ENCODE measurements around the gene RGS16. TPM values are rescaled to one million over a fixed set of nuclear protein-coding genes. Genes with fewer than 3 reads are reported as not detected.

The RGS16 gene
- polyA plus RNA-seq, 1 experiment: 0.23 TPM

- no peak for TF ChIP-seq CTCF (IDR thresholded peaks at IDR 0.05; ENCODE audit: insufficient read depth, low read depth, low read length)
- no peak for DNase-seq (ENCODE audit: low read depth)
- H3K4me3 ChIP-seq (ENCODE audit: low read depth, low read length): no peak overlapping the region
- H3K27me3 ChIP-seq (ENCODE audit: control insufficient read depth, insufficient read depth, low read length): peaks cover 1% of the 10 kb centered on the region; the same call in 1 of the 2 replicates
- no peaks in the 10 kb centered on the region for H3K36me3 ChIP-seq (ENCODE audit: control insufficient read depth, insufficient read depth, low read length)
- ChIA-PET POLR2A (no interaction called here), CTCF (interaction anchor here (1.2 to 2.2 kb wide), 3 partner anchors 9 to 197 kb away, joined by 3 to 7 read pairs (median 7); no protein-coding TSS in a partner anchor)
Observed at GRCh38 chr1:182589931-182590330, 14.3 kb downstream of the RGS16 start.

- Histone ChIP-seq H3K27me3 (ENCODE audit: control insufficient read depth, insufficient read depth, low read length) (peaks cover 1% of the 10 kb centered on the region; the same call in 1 of the 2 replicates), H3K36me3 (ENCODE audit: control insufficient read depth, insufficient read depth, low read length) (no peaks in the 10 kb centered on the region), H3K4me3 (ENCODE audit: low read depth, low read length) (no peak overlapping the region)
- POLR2A ChIA-PET: no interaction called here
- CTCF ChIA-PET: interaction anchor here (1.2 to 2.2 kb wide), 4 partner anchors 9 to 197 kb away, joined by 3 to 7 read pairs (median 6); no protein-coding TSS in a partner anchor
- DNase-seq (ENCODE audit: low read depth): no peak
- TF ChIP-seq CTCF (IDR thresholded peaks at IDR 0.05; ENCODE audit: insufficient read depth, low read depth, low read length): no peak
Observed at GRCh38 chr1:182589520-182589919, 14.7 kb downstream of the RGS16 start.

GRCh38 chr1:182588500-182589396 is 15.4 kb downstream of the RGS16 start, which contains the start of gene RNASEL:
Gene RNASEL (minus strand): TSS chr1:182589256. CDS start chr1:182586806, 2,450 bp downstream.
- Histone ChIP-seq H3K36me3 (ENCODE audit: control insufficient read depth, insufficient read depth, low read length) (no peaks in the 10 kb centered on the region), H3K4me3 (ENCODE audit: low read depth, low read length) (peak within 1 kb of the TSS; percentile 67), H3K27me3 (ENCODE audit: control insufficient read depth, insufficient read depth, low read length) (peaks cover 1% of the 10 kb centered on the region; the same call in 1 of the 2 replicates)
- POLR2A ChIA-PET: no interaction called here
- peak; percentile 16 for DNase-seq (ENCODE audit: low read depth)
- CTCF ChIA-PET: interaction anchor here (1.2 to 2.8 kb wide), 5 partner anchors 9 to 198 kb away, joined by 3 to 8 read pairs (median 7); no protein-coding TSS in a partner anchor
- no peak for TF ChIP-seq CTCF (IDR thresholded peaks at IDR 0.05; ENCODE audit: insufficient read depth, low read depth, low read length)

GRCh38 chr1:182587666-182588499 is 16.3 kb downstream of the RGS16 start:
- H3K4me3 ChIP-seq (ENCODE audit: low read depth, low read length): peak overlapping the region; percentile 67
- ChIA-PET POLR2A (no interaction called here), CTCF (interaction anchor here (0.7 to 2.8 kb wide), 4 partner anchors 8 to 16 kb away, joined by 3 to 8 read pairs (median 6); no protein-coding TSS in a partner anchor)
- TF ChIP-seq CTCF (IDR thresholded peaks at IDR 0.05; ENCODE audit: insufficient read depth, low read depth, low read length): no peak
- no peaks in the 10 kb centered on the region for H3K36me3 ChIP-seq (ENCODE audit: control insufficient read depth, insufficient read depth, low read length)
- DNase-seq (ENCODE audit: low read depth): no peak
- H3K27me3 ChIP-seq (ENCODE audit: control insufficient read depth, insufficient read depth, low read length): no peaks in the 10 kb centered on the region
